GM12878 (cell line): ENCODE measurements around the gene ACADM.

Experiments
- ASH2L ChIP-seq: fragments of 300-600, 200-600 bp; sonication (generic); IDR thresholded peaks from 2 replicates; pipeline ENCODE4 v1.6.1; 2017; ENCODE audit warnings: low read depth, mild to moderate bottlenecking, borderline replicate concordance
- CTCF ChIP-seq, 3 experiments: IDR thresholded peaks in 2 of 3; conservative IDR thresholded peaks in 1 of 3; 2 replicates each; pipeline ENCODE4 v1.5.1; 2011; ENCODE audit warnings: low read depth in 3 of 3, low read length in 3 of 3, mild to moderate bottlenecking in 3 of 3, control low read depth in 2 of 3, moderate library complexity in 2 of 3, inconsistent platforms in 1 of 3, mixed read lengths in 1 of 3; ENCODE audit not compliant: control insufficient read depth in 2 of 3, insufficient read depth in 1 of 3; ENCODE audit errors: extremely low read depth in 1 of 3
- PBX3 ChIP-seq: IDR thresholded peaks from 2 replicates; pipeline ENCODE4 v1.6.1; 2011; ENCODE audit warnings: mild to moderate bottlenecking, low read depth, low read length, moderate library complexity; ENCODE audit not compliant: insufficient replicate concordance
- REST ChIP-seq: IDR thresholded peaks from 2 replicates; pipeline ENCODE4 v1.6.1; 2012; ENCODE audit warnings: mild to moderate bottlenecking, low read depth, low read length

GRCh38 chr1:75785983-75786853 is 61.7 kb downstream of the ACADM start, which contains the start of gene RABGGTB:
- no peak for TF ChIP-seq PBX3
- no peak for TF ChIP-seq ASH2L
- TF ChIP-seq REST: no peak; the same call in 1 of the 2 replicates
- TF ChIP-seq CTCF (IDR thresholded peaks at IDR 0.05 in 2 of 3, conservative IDR thresholded peaks at IDR 0.05 in 1 of 3; ENCODE audit: control insufficient read depth in 2 of 3, extremely low read depth in 1 of 3, insufficient read depth in 1 of 3, low read depth in 3 of 3, low read length in 3 of 3): no peak
